GM18498 (cell line): ENCODE results near the gene LPCAT1.

Experiments used
- ATAC-seq: cut with Tn5 transposase; IDR thresholded peaks from one replicate; pipeline ENCODE4 v1.9.1; 2021; ENCODE audit warnings: mild to moderate bottlenecking, moderate library complexity; ENCODE audit not compliant: unreplicated experiment

LPCAT1 gene

DNA sequence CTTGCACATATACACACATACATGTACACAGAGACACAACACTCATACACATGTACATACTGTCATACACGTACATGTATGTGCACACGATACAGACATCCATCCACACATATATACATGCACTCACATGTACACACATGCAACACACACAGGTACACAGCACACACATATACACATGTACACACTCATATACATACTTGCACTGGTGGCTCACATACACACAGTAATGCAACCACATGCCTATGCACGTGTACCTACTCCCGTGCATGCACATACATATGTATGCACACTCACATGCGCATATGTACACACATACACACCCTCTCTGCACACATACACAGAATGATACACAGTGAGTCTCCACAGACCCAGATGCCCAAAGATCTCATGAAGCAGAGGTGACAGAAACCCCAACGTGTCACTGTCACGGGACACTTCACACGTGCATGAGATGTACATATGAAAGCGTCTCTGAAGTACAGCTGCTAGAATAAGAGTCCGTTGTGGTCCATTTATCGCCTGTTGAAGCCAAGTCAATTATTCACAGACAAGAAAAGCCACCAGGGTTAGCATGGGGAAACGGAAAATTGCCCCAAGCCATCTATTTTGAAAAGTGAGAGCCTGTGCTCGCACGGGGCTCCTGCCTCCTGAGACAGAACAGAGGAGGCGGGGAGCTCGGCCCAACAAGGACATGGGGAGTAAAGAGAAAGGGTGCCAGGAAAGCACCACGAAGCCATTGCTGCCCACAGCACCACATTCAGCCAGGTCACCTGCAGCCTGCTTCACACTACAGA lies 24.9 kb downstream of the LPCAT1 start:
- ATAC-seq: peak; percentile 47

DNA sequence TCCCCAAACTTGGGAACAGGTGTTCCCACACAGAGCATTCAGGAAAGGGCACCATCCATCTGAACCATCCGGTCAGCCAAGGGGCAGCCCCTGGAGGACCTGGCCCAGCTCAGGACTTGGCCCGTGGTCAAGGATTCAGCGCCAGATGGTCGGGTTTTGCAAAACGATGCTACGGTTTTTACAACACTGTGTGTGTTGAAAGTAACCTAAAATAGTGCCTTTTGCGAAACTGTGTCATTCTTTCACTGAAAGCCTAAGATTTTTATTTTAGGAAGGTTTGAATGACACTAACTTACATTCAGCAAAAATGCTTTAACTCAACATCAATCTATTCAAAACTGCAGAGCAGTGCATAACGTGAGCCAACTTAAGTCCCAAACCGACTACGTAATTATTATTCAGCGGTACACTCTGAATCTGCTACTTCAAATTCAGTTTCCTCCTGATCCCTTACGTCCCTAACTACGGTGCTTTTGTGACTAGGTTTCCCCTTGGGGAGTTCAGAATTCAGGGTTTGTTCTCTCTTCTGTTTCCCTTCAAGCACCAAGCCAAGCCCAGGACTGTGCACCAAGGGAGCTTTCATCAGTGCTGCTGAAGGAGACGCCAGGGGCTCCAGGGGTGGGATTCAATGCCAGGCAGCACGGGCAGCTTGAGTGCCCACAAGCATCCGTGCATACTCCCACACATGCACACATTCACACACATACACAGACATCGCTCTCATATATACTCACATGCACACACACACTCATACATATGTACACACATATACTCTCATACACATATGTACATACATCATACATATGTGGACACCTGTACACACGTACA lies 25.8 kb downstream of the LPCAT1 start:
- ATAC-seq: peak; percentile 23

DNA sequence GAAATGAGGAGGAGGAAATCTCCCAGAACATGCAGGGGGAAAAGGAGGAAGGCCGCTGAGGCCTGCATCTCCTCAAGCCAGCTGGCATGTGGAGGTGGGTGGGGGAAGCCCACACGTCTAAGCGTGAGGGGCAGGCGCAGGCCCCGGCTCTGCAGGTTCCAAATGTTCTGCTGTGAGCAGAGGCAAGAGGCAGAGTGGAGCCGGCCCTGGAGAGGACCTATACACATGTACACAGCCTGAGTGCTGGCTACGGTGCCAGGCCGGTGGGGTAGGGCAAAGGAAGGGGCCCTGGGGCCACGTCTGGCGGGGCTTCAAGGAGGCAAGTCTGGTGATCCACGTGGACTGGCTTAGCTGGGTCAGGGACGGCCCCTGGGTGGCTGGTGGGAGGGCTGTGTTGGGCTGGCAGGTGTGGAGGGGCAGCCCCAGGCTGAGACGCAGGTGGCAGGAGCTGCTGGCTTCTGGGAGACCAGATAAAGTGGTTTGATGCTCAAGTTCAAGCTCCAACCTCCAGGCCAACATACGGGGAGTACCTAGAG lies 26.4 kb downstream of the LPCAT1 start:
- ATAC-seq: peak; percentile 28

DNA sequence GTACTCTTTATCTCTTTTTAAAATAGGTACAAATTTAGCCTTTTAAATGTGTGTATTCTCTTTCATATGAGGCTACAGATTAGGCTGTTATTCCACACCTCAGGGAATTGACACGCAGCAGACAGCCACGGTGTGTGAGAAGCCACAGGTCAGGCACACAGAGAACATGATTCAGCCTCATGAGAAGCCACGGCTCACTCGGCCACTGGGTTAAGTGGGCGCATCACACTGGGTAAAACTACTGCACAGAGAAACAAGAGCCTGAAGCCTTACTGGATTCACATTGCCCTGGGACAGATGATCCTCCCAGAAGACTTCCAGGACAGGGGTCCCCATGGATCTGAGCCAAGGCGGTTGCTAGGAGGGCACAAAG lies 28.2 kb downstream of the LPCAT1 start:
- ATAC-seq: no peak

DNA sequence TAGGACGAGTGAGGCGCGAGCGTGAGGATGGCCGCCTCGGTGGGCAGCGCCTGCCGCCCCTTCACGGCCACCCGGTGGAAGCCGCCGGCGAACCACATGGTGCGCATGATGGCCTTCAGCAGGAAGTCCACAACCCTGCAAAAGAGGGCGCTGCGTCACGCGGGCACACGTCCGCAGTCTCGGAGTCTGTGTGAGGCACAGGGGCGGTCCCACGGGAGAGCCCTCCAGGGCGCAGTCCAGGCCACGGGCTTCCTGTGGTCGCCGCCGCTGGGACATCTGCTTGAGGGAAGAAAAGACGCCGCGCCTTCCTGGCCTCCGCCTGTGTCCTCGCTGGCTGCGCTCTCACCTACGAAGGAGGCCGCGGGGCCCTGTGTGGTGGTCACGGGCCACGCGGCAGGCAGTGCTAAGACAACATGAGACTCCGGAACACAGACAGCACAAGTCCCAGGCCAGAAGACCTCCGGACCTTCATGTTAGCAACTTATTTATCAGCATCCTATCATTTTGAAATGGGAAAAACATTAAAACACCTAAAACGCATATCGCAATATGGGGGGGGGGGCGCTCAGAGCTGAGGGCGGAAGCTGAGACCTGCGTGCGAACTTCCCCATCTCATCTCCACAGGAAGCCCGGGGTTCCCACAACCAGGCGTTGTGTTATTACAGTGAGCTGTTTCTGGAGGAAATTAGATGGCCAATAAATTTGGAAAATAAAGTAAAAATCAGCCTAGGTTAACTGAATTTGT lies 28.8 kb downstream of the LPCAT1 start:
- peak; percentile 42 for ATAC-seq

DNA sequence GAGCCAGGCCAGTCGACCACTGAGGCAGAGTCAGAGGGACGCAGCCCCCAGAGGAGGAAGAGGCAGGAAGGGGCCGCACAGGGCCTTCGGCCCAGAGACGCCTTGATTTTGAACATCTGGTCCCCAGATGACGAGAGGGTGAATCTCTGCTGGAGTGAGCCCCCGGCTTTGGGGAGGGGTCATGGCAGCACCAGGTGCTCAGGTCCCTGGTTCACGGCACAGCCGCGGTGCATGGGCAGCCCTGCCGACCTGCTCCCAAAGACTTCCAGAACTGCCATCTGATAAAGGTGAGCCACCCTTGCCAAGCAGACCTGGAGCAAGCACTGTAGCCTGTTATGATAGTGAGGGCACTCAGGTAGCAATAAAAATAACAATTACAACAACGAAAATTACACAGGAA lies 29.8 kb downstream of the LPCAT1 start:
- ATAC-seq: no peak

DNA sequence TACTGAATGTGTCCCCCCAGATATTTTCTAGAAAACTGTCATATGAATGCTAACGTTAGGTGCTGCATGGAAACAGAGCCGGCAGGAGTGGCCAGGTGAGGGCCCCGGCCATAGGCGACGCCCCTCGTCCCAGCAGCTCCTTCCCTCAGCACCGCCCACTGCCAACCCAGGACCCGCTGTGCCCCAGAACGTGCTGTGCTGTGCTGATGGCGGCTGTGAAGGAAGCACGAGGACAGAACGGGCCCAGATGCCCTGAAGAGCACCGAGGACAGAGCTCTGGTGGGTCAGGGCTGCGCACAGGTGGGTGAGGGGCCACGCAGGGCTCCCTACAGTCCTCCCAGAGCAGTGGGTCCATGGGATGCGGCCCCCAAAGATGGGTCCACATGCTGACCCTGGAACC lies 30.3 kb downstream of the LPCAT1 start:
- no peak for ATAC-seq

DNA sequence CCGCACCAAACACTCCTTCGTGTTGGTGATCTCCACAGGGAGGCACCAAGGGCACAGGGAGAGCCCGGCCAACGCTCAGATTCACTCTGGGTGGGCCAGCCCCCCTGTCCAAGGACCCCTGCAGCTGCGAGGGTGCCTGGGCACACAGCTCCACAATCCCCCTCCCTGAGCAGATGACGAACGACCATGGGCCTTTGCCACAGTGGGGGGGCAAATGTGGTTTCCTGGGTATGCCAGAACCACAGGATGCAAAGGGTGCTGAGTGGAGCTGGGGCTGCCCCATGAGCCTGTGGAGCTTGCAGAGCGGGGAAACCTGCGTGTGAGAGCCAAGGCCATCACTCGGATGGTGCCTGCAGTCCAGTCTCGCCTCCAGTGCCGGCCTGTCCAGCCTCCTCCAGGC lies 31.0 kb downstream of the LPCAT1 start:
- ATAC-seq: no peak

DNA sequence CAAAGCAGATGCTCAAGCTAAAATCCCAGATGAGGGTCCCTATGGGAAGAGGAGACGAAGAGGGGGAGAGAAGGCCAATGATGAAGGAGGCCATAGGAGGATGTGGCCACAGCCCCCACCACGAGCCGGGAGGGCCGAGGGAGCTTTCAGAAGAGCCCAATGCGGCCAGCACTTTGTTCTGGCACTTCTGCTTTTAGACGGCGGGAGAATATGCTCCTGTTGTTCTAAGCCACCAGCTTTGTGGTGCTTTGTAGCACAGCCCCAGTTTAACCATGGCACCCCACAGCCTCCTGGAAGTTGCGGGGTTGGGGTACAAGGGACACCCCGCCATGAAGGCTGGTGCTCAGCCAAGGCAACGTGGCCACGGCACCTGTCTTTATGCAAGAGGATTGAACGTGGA lies 33.4 kb downstream of the LPCAT1 start:
- ATAC-seq: no peak

DNA sequence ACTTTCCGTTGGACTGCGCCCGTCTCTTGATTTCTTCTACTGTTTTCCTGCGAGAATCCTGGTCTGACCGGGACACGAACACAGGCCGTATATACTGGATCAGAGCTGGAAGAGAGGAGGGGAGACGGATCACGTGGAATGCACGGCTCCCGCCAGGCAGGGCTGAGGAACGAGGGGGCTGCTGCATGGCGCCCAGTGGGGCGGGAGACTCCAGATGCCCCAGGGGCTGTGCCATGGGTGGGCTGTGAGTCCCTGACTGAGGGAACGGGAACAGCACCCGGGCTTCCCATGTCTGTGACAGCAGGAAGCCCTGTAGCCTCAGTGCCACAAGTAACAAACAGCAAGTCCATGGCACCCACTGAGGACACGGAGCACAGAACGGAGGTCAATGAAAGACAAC lies 34.0 kb downstream of the LPCAT1 start:
- ATAC-seq: no peak

DNA sequence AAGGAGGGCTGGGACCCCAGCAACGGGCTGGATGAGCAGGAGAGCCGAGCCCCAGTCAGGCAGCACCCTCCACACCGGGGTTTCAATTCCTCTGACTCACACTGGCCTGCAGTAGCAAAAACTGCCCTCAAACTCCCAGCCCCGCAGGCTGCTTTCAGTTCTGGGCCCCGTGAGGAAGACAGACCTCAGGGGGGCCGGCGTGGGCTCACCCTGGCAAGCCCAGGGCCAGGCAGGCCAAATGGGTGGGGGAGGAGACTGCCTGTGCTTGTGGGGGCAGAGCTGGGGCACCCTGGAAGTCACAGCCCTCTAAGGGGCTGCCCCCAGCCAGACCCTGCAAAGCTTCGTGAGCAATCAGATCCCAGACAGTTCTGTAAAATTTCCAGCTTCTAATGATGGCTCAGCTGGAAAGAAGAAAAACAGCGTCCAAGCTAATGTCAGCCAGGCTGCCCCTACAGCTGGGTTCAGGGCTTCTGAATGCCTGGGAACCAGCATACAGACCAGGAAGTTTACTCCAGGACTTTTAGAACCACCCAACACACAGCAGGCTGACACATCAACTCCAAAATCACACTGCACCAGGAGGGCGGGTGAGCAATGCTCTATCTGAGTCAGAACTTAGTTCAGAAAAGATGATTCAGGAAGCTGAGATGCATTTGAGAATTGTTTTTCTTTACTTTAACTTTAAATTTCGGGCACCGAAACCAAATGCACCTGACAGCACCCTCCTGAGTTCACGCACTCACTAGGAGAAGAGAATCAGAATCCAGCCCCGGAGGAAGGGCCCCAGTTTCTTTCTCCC lies 34.7 kb downstream of the LPCAT1 start:
- ATAC-seq: peak; percentile 64

DNA sequence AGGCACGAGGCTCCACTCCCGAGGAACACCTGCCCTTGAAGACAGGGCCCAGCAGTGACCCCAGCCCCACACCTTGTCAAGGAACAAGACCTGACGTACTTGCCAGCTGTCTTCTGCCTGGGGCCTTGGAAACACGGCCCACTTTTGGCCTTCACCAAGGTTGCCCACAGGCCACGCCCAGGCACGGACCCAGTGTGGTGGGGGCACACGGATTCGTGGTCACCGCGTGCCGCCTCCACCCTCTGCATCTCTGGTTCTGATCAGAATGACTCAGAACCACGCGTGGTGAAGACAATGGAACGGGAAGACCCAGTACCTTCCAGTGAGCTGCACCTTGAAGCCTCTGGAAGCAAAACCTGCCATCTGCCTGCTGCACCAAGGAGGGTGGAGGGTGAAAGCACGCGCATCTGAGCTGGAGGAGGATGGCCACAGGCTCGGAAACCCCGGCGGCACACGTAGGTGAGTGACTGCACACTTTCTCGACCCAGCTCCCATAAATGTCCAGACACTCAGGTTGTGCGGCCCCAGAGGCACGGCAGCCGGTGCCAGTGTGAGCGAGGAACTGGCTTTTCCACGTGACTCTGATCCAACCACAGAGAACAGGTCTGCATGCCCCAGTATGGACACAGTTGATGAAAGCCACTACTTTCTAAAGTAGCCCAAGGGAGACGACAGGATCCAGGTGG lies 36.5 kb downstream of the LPCAT1 start:
- no peak for ATAC-seq

DNA sequence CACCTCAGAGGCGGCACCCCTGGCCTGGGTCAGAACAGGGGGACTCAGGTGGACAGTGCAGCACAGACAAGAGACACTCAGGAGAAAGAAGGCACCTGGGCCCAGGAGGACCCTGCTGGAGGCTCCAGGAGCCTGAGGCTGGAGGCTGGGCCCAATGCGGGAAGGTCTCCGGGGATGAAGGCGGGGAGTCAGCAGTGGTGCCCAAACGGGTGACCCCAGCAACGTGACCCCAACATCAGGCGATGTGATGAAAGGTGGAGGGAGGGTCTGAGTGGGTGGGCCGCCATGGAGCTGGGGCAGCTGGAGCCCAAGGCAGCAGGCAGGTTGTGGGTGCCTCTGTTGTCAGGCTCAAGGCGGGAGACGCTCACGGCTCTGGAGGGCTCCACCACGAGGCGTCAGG lies 37.5 kb downstream of the LPCAT1 start:
- ATAC-seq: no peak

DNA sequence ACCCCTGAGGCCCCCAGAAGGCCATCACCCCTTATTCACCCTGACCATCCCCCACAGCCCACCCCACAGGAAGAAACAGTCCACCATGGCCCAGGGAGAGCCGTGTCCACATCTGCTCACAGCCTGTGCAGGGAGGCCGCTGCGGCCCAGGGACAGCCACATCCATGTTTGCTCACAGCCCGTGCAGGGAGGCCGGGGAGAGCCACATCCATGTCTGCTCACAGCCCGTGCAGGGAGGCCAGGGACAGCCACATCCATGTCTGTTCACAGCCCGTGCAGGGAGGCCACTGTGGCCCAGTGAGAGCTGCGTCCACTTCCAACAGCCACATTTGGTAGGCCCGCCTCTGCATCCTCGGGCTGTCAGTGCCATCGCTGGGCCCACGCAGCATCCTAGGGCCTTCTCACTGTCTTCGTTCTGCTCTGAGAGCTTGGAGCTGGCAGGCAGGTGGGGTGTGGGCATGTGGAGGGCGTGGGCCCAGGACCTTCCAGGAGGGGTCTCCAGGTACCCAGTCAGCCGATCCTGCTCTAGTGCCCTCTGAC lies 38.1 kb downstream of the LPCAT1 start:
- ATAC-seq: no peak

DNA sequence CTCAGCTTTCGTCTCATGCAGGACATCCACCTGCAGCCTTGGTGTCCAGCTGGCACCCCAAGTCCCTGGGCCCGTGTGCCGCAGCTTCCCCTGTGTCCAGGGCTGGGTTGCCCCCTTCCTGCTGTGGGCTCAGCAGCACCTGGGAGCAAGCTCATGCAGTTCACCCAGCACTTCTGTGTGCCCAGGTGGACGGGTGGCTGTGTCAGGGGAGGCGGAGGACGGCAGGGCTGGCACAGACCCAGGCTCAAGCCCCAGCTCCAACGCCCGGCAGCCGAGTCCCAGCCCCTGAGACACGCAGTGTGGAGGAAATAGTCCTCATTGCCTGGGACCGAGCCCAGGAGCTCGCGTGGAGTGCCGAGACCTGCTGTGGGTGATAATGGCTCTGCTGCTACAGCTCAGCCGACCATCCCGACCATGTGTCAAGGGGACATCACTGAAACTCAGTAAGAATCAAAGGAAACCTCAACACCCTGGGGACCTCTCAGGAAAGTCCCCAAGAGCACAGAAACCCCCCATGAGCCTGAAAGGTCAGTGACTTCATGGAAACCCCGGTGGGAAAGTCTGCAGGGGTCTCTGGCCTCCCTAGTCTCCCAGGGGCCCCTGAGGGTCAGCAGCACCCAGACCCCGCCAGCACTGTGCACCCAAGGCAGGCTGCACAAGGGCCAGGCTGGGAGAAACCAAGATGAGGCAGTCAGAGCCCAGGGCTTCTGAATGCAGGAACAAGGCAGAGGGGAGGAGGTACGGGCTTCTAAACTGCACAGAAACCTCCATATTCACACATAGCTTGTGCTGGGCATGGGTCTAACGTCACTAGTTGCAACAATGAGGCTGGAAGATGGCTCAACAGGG lies 38.8 kb downstream of the LPCAT1 start:
- ATAC-seq: peak; percentile 46

DNA sequence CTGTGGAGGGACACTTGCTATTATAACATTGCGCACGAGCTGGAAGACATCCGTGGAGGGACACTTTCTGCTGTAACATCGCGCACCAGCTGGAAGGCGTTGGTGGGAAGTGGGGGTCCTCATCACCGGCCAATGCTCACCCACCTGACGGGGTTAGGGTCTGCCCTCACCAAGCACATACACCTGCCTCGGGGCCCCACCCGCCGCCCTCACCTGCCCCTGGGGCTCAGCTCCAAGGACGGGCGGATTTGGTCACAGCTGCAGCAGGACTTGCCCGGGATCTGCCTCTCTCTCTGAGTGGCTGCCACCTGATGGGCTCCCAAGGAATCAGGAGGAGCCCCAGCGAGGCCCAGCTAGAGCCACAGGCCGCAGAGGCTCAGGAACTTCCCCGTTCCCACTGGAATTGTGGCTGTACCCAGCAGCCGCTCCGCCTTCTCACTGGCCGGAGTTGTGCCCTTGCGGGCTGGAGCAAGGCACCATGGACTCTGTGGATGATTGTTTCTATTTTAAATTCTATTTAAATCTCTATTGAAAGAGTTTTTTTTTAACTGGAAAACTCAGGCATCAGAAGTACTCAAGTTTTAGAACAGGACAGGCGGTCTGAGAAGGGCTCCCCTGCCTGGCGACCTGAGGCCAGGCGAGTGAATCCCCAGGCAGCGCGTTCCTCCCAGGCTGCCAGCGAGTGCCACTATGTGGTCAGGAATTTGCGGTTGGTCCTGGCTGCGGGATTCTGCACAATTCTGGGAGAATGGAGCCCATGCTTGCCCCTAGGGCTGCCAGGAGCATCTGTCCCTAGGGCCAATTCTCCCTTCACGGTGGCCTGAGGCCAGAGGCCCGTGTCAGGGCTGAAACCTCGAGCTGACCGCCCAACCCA lies 39.7 kb downstream of the LPCAT1 start:
- ATAC-seq: no peak

DNA sequence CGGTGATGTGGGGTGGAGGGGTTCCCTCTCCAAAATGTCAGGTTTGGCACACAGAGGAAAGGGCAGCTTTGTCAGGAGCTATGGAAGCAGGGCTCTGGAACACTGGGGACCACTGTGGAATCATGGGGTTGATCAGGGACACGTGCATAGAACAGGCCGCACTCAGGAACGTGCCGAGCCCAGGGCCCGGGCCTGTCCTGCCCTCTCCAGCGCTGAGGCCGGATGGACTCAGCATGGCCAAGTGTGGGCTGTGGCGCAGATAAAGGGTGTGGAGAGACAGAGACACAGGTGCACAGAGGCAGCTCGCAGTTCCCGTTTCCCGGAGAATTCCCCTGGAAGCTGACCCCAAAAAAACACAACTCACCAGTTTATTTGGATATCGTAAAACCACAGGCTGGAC lies 40.7 kb downstream of the LPCAT1 start:
- no peak for ATAC-seq

DNA sequence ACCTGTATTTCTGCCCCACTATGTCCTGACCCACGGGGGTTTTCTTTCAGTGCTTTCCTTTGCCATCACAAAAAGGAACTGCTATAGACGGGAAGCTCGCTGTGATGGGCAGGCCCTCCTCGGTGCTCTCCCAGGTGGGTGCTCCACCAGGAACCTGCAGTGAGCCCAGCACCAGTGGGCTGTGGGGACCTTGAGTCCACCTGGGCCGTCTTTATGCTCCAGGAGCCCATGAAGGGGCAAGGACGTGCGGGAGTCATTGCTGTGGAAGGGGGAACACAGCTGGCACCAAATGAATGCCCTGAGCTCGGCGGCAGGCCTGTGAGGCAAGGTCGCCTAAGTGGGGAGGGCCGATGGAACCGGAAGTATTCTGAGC lies 41.8 kb downstream of the LPCAT1 start:
- ATAC-seq: no peak
